Measurements from ENCODE around the gene NBPF6.
"Not testable (repeated sequence)": the region's sequence is repeated elsewhere in the genome, so short reads cannot be mapped to it uniquely, and the experiment has no call there.

GRCh38 chr1:108513914-108514313 lies 63.8 kb downstream of the NBPF6 start:
- TF ChIP-seq, protein P1, sequence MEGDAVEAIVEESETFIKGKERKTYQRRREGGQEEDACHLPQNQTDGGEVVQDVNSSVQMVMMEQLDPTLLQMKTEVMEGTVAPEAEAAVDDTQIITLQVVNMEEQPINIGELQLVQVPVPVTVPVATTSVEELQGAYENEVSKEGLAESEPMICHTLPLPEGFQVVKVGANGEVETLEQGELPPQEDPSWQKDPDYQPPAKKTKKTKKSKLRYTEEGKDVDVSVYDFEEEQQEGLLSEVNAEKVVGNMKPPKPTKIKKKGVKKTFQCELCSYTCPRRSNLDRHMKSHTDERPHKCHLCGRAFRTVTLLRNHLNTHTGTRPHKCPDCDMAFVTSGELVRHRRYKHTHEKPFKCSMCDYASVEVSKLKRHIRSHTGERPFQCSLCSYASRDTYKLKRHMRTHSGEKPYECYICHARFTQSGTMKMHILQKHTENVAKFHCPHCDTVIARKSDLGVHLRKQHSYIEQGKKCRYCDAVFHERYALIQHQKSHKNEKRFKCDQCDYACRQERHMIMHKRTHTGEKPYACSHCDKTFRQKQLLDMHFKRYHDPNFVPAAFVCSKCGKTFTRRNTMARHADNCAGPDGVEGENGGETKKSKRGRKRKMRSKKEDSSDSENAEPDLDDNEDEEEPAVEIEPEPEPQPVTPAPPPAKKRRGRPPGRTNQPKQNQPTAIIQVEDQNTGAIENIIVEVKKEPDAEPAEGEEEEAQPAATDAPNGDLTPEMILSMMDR (IDR thresholded peaks at IDR 0.05; ENCODE audit: low read depth, low read length): not testable (repeated sequence)
- TF ChIP-seq POLR2A (IDR thresholded peaks at IDR 0.05; ENCODE audit: extremely low read depth, insufficient read length); MAX (IDR thresholded peaks at IDR 0.05; ENCODE audit: low read depth, low read length); MYC (IDR thresholded peaks at IDR 0.05; ENCODE audit: low read depth, low read length): not testable (repeated sequence)

Data from NB4 (cell line).